H1 (cell line): Measurements from ENCODE around the gene MAP2K5. TPM values are rescaled to one million over a fixed set of nuclear protein-coding genes. Genes with fewer than 3 reads are reported as not detected.

Experiments used
- CTCF ChIA-PET: fragments of 300-600 bp; sonication (Branson Sonifier 250); formaldehyde crosslinking; loops from one replicate; lab custom pipeline; 2021; ENCODE audit not compliant: partially characterized antibody; lab: Charles Lee
- POLR2A ChIA-PET: fragments of 300-600 bp; sonication (Branson Sonifier 250); formaldehyde crosslinking; loops from one replicate; lab custom pipeline; 2021; ENCODE audit warnings: inconsistent platforms; ENCODE audit not compliant: partially characterized antibody; lab: Charles Lee
- DNase-seq, 2 experiments: peaks; one replicate each; pipeline versions ENCODE4 v3.0.0 to v3.0.0-alpha.2; 2010 to 2022; ENCODE audit warnings: low spot score in 2 of 2, low read depth in 1 of 2, mixed read lengths in 1 of 2
- FAIRE-seq: peaks from 2 replicates; lab custom pipeline; 2011; peaks lifted over from hg19 to GRCh38; lab: Jason Lieb, UNC
- H2AFZ ChIP-seq: 2 replicates; pipeline ENCODE4 v1.8.1; 2012; ENCODE audit warnings: low read length, inconsistent platforms
- H2AK5ac ChIP-seq: 2 replicates; pipeline ENCODE4 v1.6.1; 2013; ENCODE audit warnings: low read depth, low read length
- H2BK120ac ChIP-seq: replicated peaks from 2 replicates; pipeline ENCODE3; 2013; ENCODE audit warnings: low read depth, low read length, inconsistent platforms
- H2BK12ac ChIP-seq: 2 replicates; pipeline ENCODE4 v1.6.1; 2013; ENCODE audit warnings: low read depth, low read length
- H2BK15ac ChIP-seq: 2 replicates; pipeline ENCODE4 v1.6.1; 2013; ENCODE audit warnings: low read length
- H2BK20ac ChIP-seq: 2 replicates; pipeline ENCODE4 v1.6.1; 2013; ENCODE audit warnings: low read length
- H2BK5ac ChIP-seq: 2 replicates; pipeline ENCODE4 v1.6.1; 2013; ENCODE audit warnings: low read depth, low read length
- H3K14ac ChIP-seq: 2 replicates; pipeline ENCODE4 v1.6.1; 2013; ENCODE audit warnings: inconsistent platforms; ENCODE audit not compliant: insufficient read length
- H3K18ac ChIP-seq: 2 replicates; pipeline ENCODE4 v1.6.1; 2013; ENCODE audit warnings: low read length; ENCODE audit errors: extremely low read depth
- H3K23ac ChIP-seq: 2 replicates; pipeline ENCODE4 v1.6.1; 2013; ENCODE audit warnings: inconsistent platforms; ENCODE audit not compliant: insufficient read length
- H3K23me2 ChIP-seq: 2 replicates; pipeline ENCODE4 v1.6.1; 2013; ENCODE audit warnings: low read depth, low read length
- H3K27ac ChIP-seq: 2 replicates; pipeline ENCODE4 v1.6.1; 2011; ENCODE audit warnings: low read depth, low read length, inconsistent platforms
- H3K27me3 ChIP-seq, 4 experiments: replicated peaks in 1 of 4; 1 replicate in 1 of 4; 2 replicates in 3 of 4; pipeline versions ENCODE4 v1.6.1 to v1.8.1; 2011 to 2013; ENCODE audit warnings: low read length in 3 of 4, mild to moderate bottlenecking in 3 of 4, inconsistent platforms in 2 of 4, mixed read lengths in 2 of 4, moderate library complexity in 1 of 4; ENCODE audit not compliant: control insufficient read depth in 3 of 4, insufficient read depth in 3 of 4; ENCODE audit errors: extremely low read depth in 1 of 4
- H3K36me3 ChIP-seq, 4 experiments: 2 replicates each; pipeline versions ENCODE4 v1.6.1 to v1.8.1; 2011 to 2013; ENCODE audit warnings: mild to moderate bottlenecking in 4 of 4, low read length in 3 of 4, moderate library complexity in 2 of 4, control low read depth in 1 of 4, inconsistent platforms in 1 of 4; ENCODE audit not compliant: insufficient read depth in 4 of 4, control insufficient read depth in 2 of 4
- H3K4ac ChIP-seq: replicated peaks from 2 replicates; pipeline ENCODE3; 2013; ENCODE audit warnings: low read length, low read depth, mixed read lengths, inconsistent platforms; ENCODE audit not compliant: insufficient read length
- H3K4me1 ChIP-seq, 4 experiments: replicated peaks in 1 of 4; 1 replicate in 1 of 4; 2 replicates in 3 of 4; pipeline versions ENCODE4 v1.6.1 to v1.8.1; 2011 to 2013; ENCODE audit warnings: low read length in 3 of 4, inconsistent platforms in 2 of 4, mixed read lengths in 1 of 4; ENCODE audit not compliant: insufficient read depth in 4 of 4, control insufficient read depth in 3 of 4
- H3K4me2 ChIP-seq, 2 experiments: 2 replicates each; pipeline versions ENCODE4 v1.6.1 to v1.8.1; 2011 to 2013; ENCODE audit warnings: low read depth in 2 of 2, low read length in 2 of 2, control low read depth in 1 of 2, inconsistent platforms in 1 of 2, mild to moderate bottlenecking in 1 of 2; ENCODE audit not compliant: insufficient read depth in 1 of 2
- H3K4me3 ChIP-seq, 4 experiments: fragments of 200-600, 300-600 bp in 1 of 4; sonication (generic), shearing (Covaris generic), sonication (Bioruptor Twin) in 1 of 4; 2 replicates each; pipeline versions ENCODE4 v1.5.1 to v1.8.1; 2011 to 2016; ENCODE audit warnings: low read length in 4 of 4, low read depth in 3 of 4, control low read depth in 2 of 4, inconsistent platforms in 2 of 4, mild to moderate bottlenecking in 2 of 4, mixed read lengths in 1 of 4, moderate library complexity in 1 of 4; ENCODE audit not compliant: insufficient read depth in 2 of 4; ENCODE audit errors: extremely low read depth in 1 of 4
- H3K56ac ChIP-seq: replicated peaks from 2 replicates; pipeline ENCODE3; 2013; ENCODE audit warnings: low read depth, mild to moderate bottlenecking, mixed read lengths, low read length, inconsistent platforms; ENCODE audit not compliant: insufficient read length
- H3K79me1 ChIP-seq: 2 replicates; pipeline ENCODE4 v1.6.1; 2013; ENCODE audit warnings: low read depth, low read length, control low read depth
- H3K79me2 ChIP-seq, 2 experiments: 2 replicates each; pipeline versions ENCODE4 v1.6.1 to v1.8.1; 2012 to 2013; ENCODE audit warnings: low read length in 2 of 2, mild to moderate bottlenecking in 2 of 2, inconsistent platforms in 1 of 2; ENCODE audit not compliant: insufficient read depth in 2 of 2, control insufficient read depth in 1 of 2
- H3K9ac ChIP-seq, 4 experiments: replicated peaks in 1 of 4; 1 replicate in 1 of 4; 2 replicates in 3 of 4; pipeline versions ENCODE4 v1.6.1 to v1.8.1; 2011 to 2013; ENCODE audit warnings: low read depth in 3 of 4, low read length in 3 of 4, control low read depth in 2 of 4, mild to moderate bottlenecking in 2 of 4, moderate library complexity in 2 of 4, inconsistent platforms in 1 of 4; ENCODE audit errors: extremely low read depth in 1 of 4
- H3K9me3 ChIP-seq, 2 experiments: 2 replicates each; pipeline versions ENCODE4 v1.6.1 to v1.8.1; 2012 to 2013; ENCODE audit warnings: mild to moderate bottlenecking in 2 of 2, moderate library complexity in 2 of 2, control low read depth in 1 of 2, inconsistent platforms in 1 of 2, low read depth in 1 of 2, low read length in 1 of 2, mixed read lengths in 1 of 2; ENCODE audit not compliant: insufficient read depth in 2 of 2
- H4K20me1 ChIP-seq, 2 experiments: replicated peaks in 1 of 2; 2 replicates each; pipeline versions ENCODE3 to v1.8.1; 2011 to 2013; ENCODE audit warnings: inconsistent platforms in 2 of 2, low read length in 2 of 2, mild to moderate bottlenecking in 1 of 2; ENCODE audit not compliant: insufficient read depth in 2 of 2, control insufficient read depth in 1 of 2
- H4K5ac ChIP-seq: 2 replicates; pipeline ENCODE4 v1.6.1; 2013; ENCODE audit warnings: low read length, low read depth, mixed read lengths, inconsistent platforms; ENCODE audit not compliant: insufficient read length
- H4K8ac ChIP-seq: 2 replicates; pipeline ENCODE4 v1.8.0; 2013; ENCODE audit warnings: mild to moderate bottlenecking, moderate library complexity, low read length, inconsistent platforms; ENCODE audit not compliant: insufficient read depth; ENCODE audit errors: extremely low read depth
- H4K91ac ChIP-seq: replicated peaks from 2 replicates; pipeline ENCODE3; 2013; ENCODE audit warnings: low read length, mixed read lengths, inconsistent platforms; ENCODE audit not compliant: insufficient read length
- CBX8 ChIP-seq: fragments of 300-800, 300-1000 bp; sonication (generic); IDR thresholded peaks from 2 replicates; pipeline ENCODE4 v1.7.1; 2016; ENCODE audit warnings: low read depth, low read length, borderline replicate concordance
- CREB1 ChIP-seq: IDR thresholded peaks from 2 replicates; pipeline ENCODE4 v1.6.1; 2012; ENCODE audit warnings: inconsistent platforms
- EGR1 ChIP-seq: IDR thresholded peaks from 2 replicates; pipeline ENCODE4 v1.6.1; 2011; ENCODE audit warnings: low read depth, low read length, borderline replicate concordance
- GTF2F1 ChIP-seq: IDR thresholded peaks from 2 replicates; pipeline ENCODE4 v1.6.1; 2012; ENCODE audit warnings: low read depth, low read length, improper control_type of control experiment, borderline replicate concordance
- NRF1 ChIP-seq: IDR thresholded peaks from 2 replicates; pipeline ENCODE4 v1.6.1; 2011; ENCODE audit warnings: mild to moderate bottlenecking, low read depth, low read length, improper control_type of control experiment
- PHF8 ChIP-seq: fragments of 200-600 bp; sonication (generic); conservative IDR thresholded peaks from 2 replicates; pipeline ENCODE4 v1.7.1; 2012; ENCODE audit warnings: low read depth, mild to moderate bottlenecking, inconsistent platforms, low read length, moderate library complexity
- POLR2A ChIP-seq, 2 experiments: IDR thresholded peaks; 1 replicate in 1 of 2; 2 replicates in 1 of 2; pipeline ENCODE4 v1.6.1; 2011; ENCODE audit warnings: low read depth in 2 of 2, low read length in 2 of 2, mild to moderate bottlenecking in 2 of 2; ENCODE audit errors: control extremely low read depth in 1 of 2
- POU5F1 ChIP-seq: IDR thresholded peaks from 2 replicates; pipeline ENCODE4 v1.6.1; 2011; ENCODE audit warnings: low read depth, mild to moderate bottlenecking, low read length, moderate library complexity
- RBBP5 ChIP-seq: IDR thresholded peaks from 2 replicates; pipeline ENCODE4 v1.7.1; 2012; ENCODE audit warnings: low read depth, mild to moderate bottlenecking, inconsistent platforms, low read length, moderate library complexity, borderline replicate concordance
- RXRA ChIP-seq: IDR thresholded peaks from 2 replicates; pipeline ENCODE4 v1.6.1; 2011; ENCODE audit warnings: low read depth, mild to moderate bottlenecking, low read length, moderate library complexity; ENCODE audit not compliant: insufficient read depth
- SIN3A ChIP-seq, 2 experiments: IDR thresholded peaks in 1 of 2; conservative IDR thresholded peaks in 1 of 2; 2 replicates each; pipeline ENCODE4 v1.6.1; 2011 to 2012; ENCODE audit warnings: low read length in 2 of 2, improper control_type of control experiment in 1 of 2, low read depth in 1 of 2, mild to moderate bottlenecking in 1 of 2
- SIX5 ChIP-seq: IDR thresholded peaks from 2 replicates; pipeline ENCODE4 v1.6.1; 2011; ENCODE audit warnings: mild to moderate bottlenecking, low read depth, low read length
- SRF ChIP-seq: IDR thresholded peaks from 2 replicates; pipeline ENCODE4 v1.6.1; 2011; ENCODE audit warnings: mild to moderate bottlenecking, low read depth, low read length, moderate library complexity
- WGBS, 2 experiments: shearing (Covaris generic) in 1 of 2; methylation state at CpG; one replicate each; pipeline versions ENCODE4 v1.1.6 to v1.1.7; 2013 to 2015; ENCODE audit warnings: low lambda C conversion rate in 2 of 2, mixed read lengths in 2 of 2, inconsistent platforms in 1 of 2, low coverage in 1 of 2, missing lambda C conversion rate in 1 of 2; ENCODE audit not compliant: insufficient replicate concordance in 2 of 2, insufficient coverage in 1 of 2, insufficient read length in 1 of 2; ENCODE audit errors: extremely low coverage in 1 of 2, missing lambda C conversion rate in 1 of 2; 5-methylcytosine and 5-hydroxymethylcytosine counted together
- polyA plus RNA-seq, 7 experiments: library from polyadenylated mRNA; depleted of rRNA in 3 of 7; stranded (reverse) in 5 of 7; unstranded in 2 of 7; fragments of >200 nt in 5 of 7; fragments of 200-250 nt in 2 of 7; gene quantifications; 1 replicate in 5 of 7; 2 replicates in 1 of 7; 4 replicates in 1 of 7; pipeline versions ENCODE4 v1.2.1 to v1.2.3, GENCODE V29; 2011 to 2013; ENCODE audit warnings: missing spikeins in 2 of 7, mixed read lengths in 2 of 7
- total RNA-seq: library from RNA; stranded (reverse); fragmentation: NEBNext Ultra II Directional; extraction: Animal tissue kit (Norgen Biotek cat#: 25700); gene quantifications from 2 replicates; pipeline ENCODE4 v1.2.1, GENCODE V29; 2021

MAP2K5 gene
- total and polyA plus RNA-seq, 2 of the 8 experiments (the other 6 are each of a cell fraction or from before 2014, with no cell fraction given), result 4.4 to 15.8 TPM

GRCh38 chr15:67512140-67512539 lies 30.4 kb upstream of the MAP2K5 start:
- H3K79me1 ChIP-seq, result no peaks in the 10 kb centered on the region
- CTCF ChIA-PET, result interaction anchor here (0.7 kb wide), 1 partner anchor 313 kb away, joined by 3 read pairs; no protein-coding TSS in a partner anchor
- no peaks in the 10 kb centered on the region for H3K4me1 ChIP-seq
- no peak overlapping the region for H2BK5ac ChIP-seq
- H3K4ac ChIP-seq, result no peak overlapping the region
- no peak overlapping the region for H2BK120ac ChIP-seq
- WGBS, 2 experiments, result 74% methylated on average over 3 of the region's 3 CpGs; no CpG with 5 or more reads in 1 of the 2 experiments
- H3K79me2 ChIP-seq, result no peaks in the 10 kb centered on the region
- no peak overlapping the region for H4K8ac ChIP-seq
- FAIRE-seq (no peak), DNase-seq (no peak)
- no peak overlapping the region for H3K14ac ChIP-seq
- no peak overlapping the region for H3K27ac ChIP-seq
- H2BK12ac ChIP-seq, result no peak overlapping the region
- H2BK20ac ChIP-seq, result no peak overlapping the region
- no peaks in the 10 kb centered on the region for H3K9me3 ChIP-seq
- TF ChIP-seq SIN3A (conservative IDR thresholded peaks at IDR 0.05 in 1 of 2, IDR thresholded peaks at IDR 0.05 in 1 of 2; ENCODE audit: low read depth in 1 of 2, low read length in 2 of 2), result no peak
- no peak for TF ChIP-seq NRF1
- no peak for TF ChIP-seq RBBP5
- no peak for TF ChIP-seq EGR1
- no peak for TF ChIP-seq GTF2F1
- no peak for TF ChIP-seq POU5F1
- TF ChIP-seq PHF8, result no peak
- TF ChIP-seq CBX8, result no peak
- TF ChIP-seq POLR2A (IDR thresholded peaks at IDR 0.05; ENCODE audit: control extremely low read depth in 1 of 2, low read depth in 2 of 2, low read length in 2 of 2), result no peak
- no peak for TF ChIP-seq CREB1
- no peak for TF ChIP-seq SRF
- TF ChIP-seq SIX5, result no peak
- no peak for TF ChIP-seq RXRA
- H2BK15ac ChIP-seq, result no peak overlapping the region
- H4K5ac ChIP-seq, result no peak overlapping the region
- no peaks in the 10 kb centered on the region for H4K20me1 ChIP-seq
- H3K36me3 ChIP-seq, result no peaks in the 10 kb centered on the region
- H3K27me3 ChIP-seq, result no peaks in the 10 kb centered on the region
- no peak overlapping the region for H3K9ac ChIP-seq
- no peak overlapping the region for H3K18ac ChIP-seq
- H3K4me3 ChIP-seq, result no peak overlapping the region
- H2AK5ac ChIP-seq, result no peak overlapping the region
- H3K23ac ChIP-seq, result no peak overlapping the region
- POLR2A ChIA-PET, result interaction anchor here (0.9 kb wide), 1 partner anchor 176 kb away, joined by 3 read pairs; no protein-coding TSS in a partner anchor
- H3K23me2 ChIP-seq, result no peaks in the 10 kb centered on the region
- no peak overlapping the region for H3K56ac ChIP-seq
- H4K91ac ChIP-seq, result no peak overlapping the region
- no peak overlapping the region for H3K4me2 ChIP-seq
- no peak overlapping the region for H2AFZ ChIP-seq
